HuH-7 (cell line): Measurements from ENCODE around the gene MYH6.
"Not testable (repeated sequence)": the region's sequence is repeated elsewhere in the genome, so short reads cannot be mapped to it uniquely, and the experiment has no call there.

Experiments
- DNase-seq: peaks from one replicate; pipeline ENCODE4 v3.0.0; 2011; ENCODE audit warnings: low spot score

MYH6 gene

GRCh38 chr14:23392613-23393012 is 15.5 kb downstream of the MYH6 start:
- DNase-seq: no peak

GRCh38 chr14:23389871-23390270 is 18.2 kb downstream of the MYH6 start:
- DNase-seq: not testable (repeated sequence)

- DNase-seq: no peak
Observed at GRCh38 chr14:23389396-23389795, 18.7 kb downstream of the MYH6 start.

- no peak for DNase-seq
Observed at GRCh38 chr14:23388996-23389395, 19.1 kb downstream of the MYH6 start.

GRCh38 chr14:23387916-23388882 is 19.9 kb downstream of the MYH6 start:
- no peak for DNase-seq

GRCh38 chr14:23386999-23387398 is 21.1 kb downstream of the MYH6 start:
- DNase-seq: no peak

- not testable (repeated sequence) for DNase-seq
Observed at GRCh38 chr14:23386266-23386657, 21.8 kb downstream of the MYH6 start.

- DNase-seq: no peak
Observed at GRCh38 chr14:23385642-23386265, 22.3 kb downstream of the MYH6 start.

GRCh38 chr14:23385244-23385641 is 22.8 kb downstream of the MYH6 start:
- DNase-seq: no peak

GRCh38 chr14:23384364-23385080 is 23.6 kb downstream of the MYH6 start:
- DNase-seq: no peak

GRCh38 chr14:23382731-23383440 is 25.2 kb downstream of the MYH6 start:
- DNase-seq: no peak

GRCh38 chr14:23382276-23382675 is 25.8 kb downstream of the MYH6 start:
- no peak for DNase-seq

- no peak for DNase-seq
Observed at GRCh38 chr14:23381871-23382270, 26.2 kb downstream of the MYH6 start.

GRCh38 chr14:23380976-23381375 is 27.1 kb downstream of the MYH6 start:
- DNase-seq: no peak

GRCh38 chr14:23380197-23380914 is 27.7 kb downstream of the MYH6 start:
- no peak for DNase-seq

GRCh38 chr14:23379366-23380196 is 28.5 kb downstream of the MYH6 start:
- peak; percentile 82 for DNase-seq

GRCh38 chr14:23378612-23379220 is 29.4 kb downstream of the MYH6 start:
- no peak for DNase-seq

- no peak for DNase-seq
Observed at GRCh38 chr14:23377573-23378563, 30.2 kb downstream of the MYH6 start.

- no peak for DNase-seq
Observed at GRCh38 chr14:23377198-23377550, 30.9 kb downstream of the MYH6 start.
